Measurements from ENCODE around the gene TEX53. TPM values are rescaled to one million over a fixed set of nuclear protein-coding genes. Genes with fewer than 3 reads are reported as not detected.

TEX53 gene
- total and polyA plus RNA-seq, 2 donors (not counting 1 experiment from before 2014, with no cell fraction given): not detected

DNA sequence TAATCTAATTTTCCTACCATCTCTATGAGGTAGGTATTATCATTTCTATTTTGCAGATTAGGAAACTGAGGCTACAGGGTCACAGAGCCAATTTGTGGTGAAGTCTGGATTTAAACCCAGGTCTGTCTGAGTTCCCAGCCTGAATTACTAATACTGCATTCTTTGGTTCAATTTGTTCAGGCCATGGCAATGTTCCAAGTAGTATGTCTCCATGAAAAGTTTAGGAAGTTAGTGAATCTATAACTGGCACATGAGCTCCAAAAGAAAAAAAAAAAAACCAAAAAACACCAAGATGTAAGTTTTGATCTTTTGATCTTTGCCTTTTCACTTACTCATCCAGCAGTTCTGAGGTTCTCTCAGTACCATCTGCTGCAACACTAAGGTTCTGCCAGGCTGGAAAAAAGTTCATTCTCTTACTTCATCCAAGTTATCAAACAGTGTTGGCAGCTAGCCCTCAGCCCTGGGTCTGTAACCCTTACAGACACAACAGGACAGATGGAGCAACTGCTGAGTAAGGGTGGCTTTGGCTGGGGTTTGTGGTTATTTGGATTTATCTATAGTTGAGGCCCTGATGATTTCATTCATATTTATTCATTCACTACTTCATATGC lies 50.9 kb downstream of the TEX53 start:
- Histone ChIP-seq H3K4me2 (replicated peaks; ENCODE audit: low read depth, low read length, poor library complexity, severe bottlenecking) (no peak overlapping the region), H3K36me3 (replicated peaks in 1 of 2; ENCODE audit: control extremely low read depth in 1 of 2, control insufficient read depth in 1 of 2, extremely low read depth in 1 of 2, insufficient read depth in 2 of 2, low read length in 1 of 2) (peaks cover 2 to 3% of the 10 kb centered on the region in 2 experiments), H3K4me1 (ENCODE audit: control insufficient read depth in 2 of 2, insufficient read depth in 2 of 2, low read length in 2 of 2) (peaks cover 41 to 47% of the 10 kb centered on the region in 2 donors), H2AFZ (ENCODE audit: insufficient read depth, low read depth, low read length, poor library complexity, severe bottlenecking) (no peak overlapping the region), H4K20me1 (ENCODE audit: control insufficient read depth, insufficient read depth, low read length, poor library complexity, severe bottlenecking) (no peaks in the 10 kb centered on the region), H3K27ac (ENCODE audit: low read length in 2 of 2) (no peak overlapping the region), H3K9ac (ENCODE audit: low read length) (no peak overlapping the region), H3K27me3 (replicated peaks in 1 of 4; ENCODE audit: control extremely low read depth in 1 of 4, control insufficient read depth in 3 of 4, insufficient read depth in 4 of 4, low read length in 3 of 4) (no peaks in the 10 kb centered on the region), H3K79me2 (ENCODE audit: control insufficient read depth, insufficient read depth, low read length) (peaks cover 70% of the 10 kb centered on the region), H3K4me3 (ENCODE audit: control extremely low read depth in 1 of 5, extremely low read depth in 1 of 5, insufficient read depth in 1 of 5, low read depth in 2 of 5, low read length in 4 of 5) (no peak overlapping the region), H3K9me3 (ENCODE audit: control extremely low read depth in 1 of 3, control insufficient read depth in 2 of 3, insufficient read depth in 1 of 3, low read length in 2 of 3) (peaks cover 3 to 7% (median 3%) of the 10 kb centered on the region in 3 donors)
- ATAC-seq (ENCODE audit: low read depth) (no peak), DNase-seq (no peak)
- TF ChIP-seq EZH2 (IDR thresholded peaks at IDR 0.05; ENCODE audit: borderline replicate concordance, insufficient read depth, low read depth, low read length, poor library complexity, severe bottlenecking): no peak
- TF ChIP-seq, protein P1, sequence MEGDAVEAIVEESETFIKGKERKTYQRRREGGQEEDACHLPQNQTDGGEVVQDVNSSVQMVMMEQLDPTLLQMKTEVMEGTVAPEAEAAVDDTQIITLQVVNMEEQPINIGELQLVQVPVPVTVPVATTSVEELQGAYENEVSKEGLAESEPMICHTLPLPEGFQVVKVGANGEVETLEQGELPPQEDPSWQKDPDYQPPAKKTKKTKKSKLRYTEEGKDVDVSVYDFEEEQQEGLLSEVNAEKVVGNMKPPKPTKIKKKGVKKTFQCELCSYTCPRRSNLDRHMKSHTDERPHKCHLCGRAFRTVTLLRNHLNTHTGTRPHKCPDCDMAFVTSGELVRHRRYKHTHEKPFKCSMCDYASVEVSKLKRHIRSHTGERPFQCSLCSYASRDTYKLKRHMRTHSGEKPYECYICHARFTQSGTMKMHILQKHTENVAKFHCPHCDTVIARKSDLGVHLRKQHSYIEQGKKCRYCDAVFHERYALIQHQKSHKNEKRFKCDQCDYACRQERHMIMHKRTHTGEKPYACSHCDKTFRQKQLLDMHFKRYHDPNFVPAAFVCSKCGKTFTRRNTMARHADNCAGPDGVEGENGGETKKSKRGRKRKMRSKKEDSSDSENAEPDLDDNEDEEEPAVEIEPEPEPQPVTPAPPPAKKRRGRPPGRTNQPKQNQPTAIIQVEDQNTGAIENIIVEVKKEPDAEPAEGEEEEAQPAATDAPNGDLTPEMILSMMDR (IDR thresholded peaks at IDR 0.05): no peak
- Mint-ChIP-seq H3K27me3 (no peaks in the 10 kb centered on the region), H3K4me1 (peaks cover 50% of the 10 kb centered on the region), H3K27ac (peak overlapping the region; percentile 34), H3K4me3 (no peak overlapping the region), H3K9me3 (ENCODE audit: insufficient read depth) (no peaks in the 10 kb centered on the region)
- ChIA-PET POLR2A (interaction anchor here (0.6 kb wide), 1 partner anchor 16 kb away, joined by 12 read pairs; no protein-coding TSS in a partner anchor), CTCF (interaction anchor here (0.6 to 1.5 kb wide), 6 partner anchors 12 to 87 kb away, joined by 3 to 8 read pairs (median 4); partner anchors contain the start of gene ATP6V1G1)
- intact Hi-C loops (cut with micrococcal nuclease): no loop called here

Small RNA genes within 50 kb of the gene (small RNA-seq; reads per million reads assigned to genes)
- gene RF00019 (ENCODE audit: insufficient read length, low read depth, low replicate concordance): not detected

Other genes starting within 250 kb of the TEX53 start
- 95.7 and 96.6 TPM in 2 replicates for gene WHRN, start 152.3 kb downstream of the TEX53 start, total RNA-seq
- gene WHRN, start 152.3 kb downstream of the TEX53 start, polyA plus RNA-seq: 19.2 and 19.4 TPM in 2 replicates
- 83.1 and 86.8 TPM in 2 replicates for gene ATP6V1G1, start 70.0 kb downstream of the TEX53 start, total RNA-seq
- 150 and 155 TPM in 2 replicates for gene ATP6V1G1, start 70.0 kb downstream of the TEX53 start, polyA plus RNA-seq
- 35.0 and 35.3 TPM in 2 replicates for gene TMEM268, start 46.5 kb downstream of the TEX53 start, total RNA-seq
- gene TMEM268, start 46.5 kb downstream of the TEX53 start, polyA plus RNA-seq: 28.3 and 34.0 TPM in 2 replicates
- not detected in 2 replicates for gene TEX48, start 24.4 kb upstream of the TEX53 start, total RNA-seq
- gene TEX48, start 24.4 kb upstream of the TEX53 start, polyA plus RNA-seq: not detected in 2 replicates
- not detected in 2 replicates for gene TNFSF15, start 148.2 kb upstream of the TEX53 start, total RNA-seq
- gene TNFSF15, start 148.2 kb upstream of the TEX53 start, polyA plus RNA-seq: 0.01 and 0.03 TPM in 2 replicates